GM18861 (cell line): Measurements from ENCODE around the gene HEG1.

Experiments used
- ATAC-seq: cut with Tn5 transposase; IDR thresholded peaks from one replicate; pipeline ENCODE4 v1.9.1; 2021; ENCODE audit not compliant: unreplicated experiment

Gene HEG1

DNA sequence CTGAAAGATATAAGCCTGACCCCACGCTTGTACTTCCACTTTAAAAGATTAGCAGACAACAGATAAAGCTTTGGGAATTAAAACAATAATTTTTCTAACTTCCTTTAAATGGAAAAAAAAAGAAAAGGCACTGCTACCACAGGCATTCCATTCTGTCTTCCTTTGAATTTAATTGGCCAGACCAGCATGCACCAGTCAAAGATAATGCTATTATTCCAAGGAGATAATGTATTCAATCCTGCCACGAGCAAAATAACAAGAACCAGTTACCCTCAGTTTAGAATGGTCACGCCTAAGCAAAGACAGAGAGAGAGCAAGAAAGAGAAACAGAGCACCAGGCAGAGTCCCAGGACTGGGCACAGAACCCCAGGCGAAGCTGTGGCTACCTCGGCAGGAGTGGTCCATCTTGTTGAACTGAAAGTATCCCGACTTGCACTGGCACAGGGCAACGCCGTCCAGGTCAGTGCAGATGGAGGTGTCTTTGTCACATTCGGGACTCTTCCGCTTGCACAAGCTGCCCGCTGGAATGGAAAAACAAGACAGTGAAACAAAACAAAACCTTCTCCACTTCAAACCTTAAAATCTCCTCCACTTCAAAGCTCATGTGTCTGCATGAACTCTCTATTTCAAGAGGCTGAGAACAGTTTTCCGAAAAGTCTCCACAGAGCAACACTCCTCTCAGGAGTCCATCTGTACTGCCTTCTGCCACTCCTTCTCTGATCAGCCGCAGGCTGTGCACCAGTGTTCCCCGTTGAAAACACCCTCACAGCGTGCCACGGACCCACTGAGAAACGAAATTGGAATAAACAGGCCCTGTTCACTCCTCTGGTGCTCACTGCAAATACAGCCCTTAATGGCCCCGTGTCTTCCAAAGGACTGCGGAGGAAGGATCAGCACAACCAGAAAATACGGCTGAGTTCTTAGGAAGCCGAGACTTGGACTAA is 58.2 kb downstream of the HEG1 start:
- ATAC-seq = no peak

DNA sequence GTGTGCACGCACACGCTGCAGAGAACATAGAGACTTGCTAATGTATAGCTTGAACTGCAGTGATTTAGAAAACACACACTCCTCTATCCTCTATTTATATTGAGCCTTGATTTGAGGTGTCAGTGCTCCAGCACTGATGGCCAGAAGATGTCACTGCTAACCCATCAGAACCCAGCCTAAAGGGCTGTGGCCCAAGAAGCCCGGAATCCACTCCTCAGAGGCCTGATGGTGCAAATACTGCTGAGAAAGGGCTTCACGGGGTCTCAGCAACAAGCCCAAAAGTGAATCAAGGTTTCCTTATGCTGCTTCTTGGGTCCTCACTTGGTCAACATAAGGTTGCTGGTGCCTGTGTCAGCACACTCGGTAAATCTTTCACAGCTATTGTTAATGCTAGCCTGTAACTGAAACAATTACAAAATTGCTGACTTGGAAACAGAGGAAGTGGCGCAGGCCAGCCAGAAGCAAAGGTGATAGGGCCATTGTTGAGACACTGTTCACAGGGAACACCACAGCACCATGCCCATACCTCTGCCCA is 60.3 kb downstream of the HEG1 start:
- no peak for ATAC-seq

DNA sequence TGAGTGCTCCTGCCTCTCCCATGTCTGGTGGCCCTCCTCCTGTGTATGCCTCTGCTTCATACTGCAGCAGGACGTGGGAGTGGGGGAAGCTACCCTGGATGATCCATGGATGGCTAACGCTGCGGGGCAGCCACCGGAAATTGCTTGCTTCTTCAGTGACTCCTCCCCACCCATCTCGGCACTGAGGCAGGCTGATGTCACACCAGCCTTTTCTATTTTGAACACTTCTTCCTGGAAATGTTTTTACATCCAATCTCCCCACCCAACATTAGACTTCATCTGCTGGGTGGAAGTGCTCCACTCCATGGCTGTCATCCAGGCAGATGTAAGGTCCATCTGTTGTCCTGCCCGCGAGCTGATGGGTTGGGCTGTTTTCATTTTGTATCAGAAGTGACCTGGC is 62.3 kb downstream of the HEG1 start:
- no peak for ATAC-seq

DNA sequence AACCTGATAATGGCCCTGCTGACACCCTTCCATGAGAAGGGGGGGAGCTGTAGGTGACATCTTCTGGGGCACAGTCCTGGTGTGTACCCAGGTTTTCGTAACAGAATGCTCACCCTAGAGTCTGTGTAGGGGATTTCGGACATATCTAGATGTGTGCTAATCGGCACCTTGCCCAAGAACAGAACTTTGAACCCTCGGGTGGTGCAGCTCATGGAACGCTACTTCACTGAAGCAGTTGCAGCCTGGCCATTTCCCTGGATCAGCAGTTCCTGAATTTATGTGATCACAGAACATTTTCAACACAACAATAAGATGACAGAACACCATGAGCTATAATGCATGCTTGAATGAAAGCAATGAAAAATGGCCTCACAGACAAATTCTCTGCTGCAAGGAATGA is 63.8 kb downstream of the HEG1 start:
- no peak for ATAC-seq

DNA sequence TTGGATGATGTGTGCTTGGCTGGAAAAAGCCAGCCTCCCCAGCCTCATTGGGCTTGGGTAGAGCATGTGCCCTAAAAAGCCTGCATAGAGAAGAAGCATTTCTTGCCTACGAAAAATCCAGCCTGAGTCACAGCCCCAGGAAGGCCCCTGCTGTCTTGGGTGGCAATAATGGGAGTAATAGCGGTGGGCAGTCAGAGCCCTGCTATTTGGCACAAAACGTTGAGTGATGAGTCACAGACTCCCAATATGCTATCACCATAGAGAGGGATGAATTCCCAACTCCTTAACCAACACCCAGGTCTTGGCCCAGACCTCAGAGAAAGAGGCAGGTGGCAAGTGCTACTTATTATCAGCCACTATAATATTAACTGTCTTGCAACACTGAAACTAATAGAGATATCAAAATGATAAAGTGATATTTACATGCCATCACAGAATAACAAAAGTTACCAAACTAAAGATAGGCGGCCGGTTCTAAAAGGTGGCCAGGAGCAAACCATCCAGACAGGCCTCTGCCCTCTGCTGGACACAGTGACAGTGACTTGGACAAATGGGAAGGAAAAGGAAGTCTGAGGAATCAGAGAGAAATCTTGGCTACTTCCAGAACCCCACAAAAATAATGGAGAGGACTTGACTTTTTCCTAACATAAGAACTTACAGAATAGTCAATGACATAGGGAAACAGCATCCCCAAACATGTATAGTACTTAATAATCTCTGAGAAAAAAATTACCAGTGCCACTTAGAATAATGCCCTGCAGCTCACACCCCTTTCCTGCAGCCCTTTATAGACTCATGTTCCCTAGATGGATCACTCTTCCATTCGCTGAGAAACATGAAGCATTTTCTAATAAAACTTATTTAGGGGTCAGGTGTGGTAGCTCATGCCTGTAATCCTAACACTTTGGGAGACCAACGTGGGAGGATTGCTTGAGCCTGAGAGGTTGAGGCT is 69.3 kb downstream of the HEG1 start:
- no peak for ATAC-seq

DNA sequence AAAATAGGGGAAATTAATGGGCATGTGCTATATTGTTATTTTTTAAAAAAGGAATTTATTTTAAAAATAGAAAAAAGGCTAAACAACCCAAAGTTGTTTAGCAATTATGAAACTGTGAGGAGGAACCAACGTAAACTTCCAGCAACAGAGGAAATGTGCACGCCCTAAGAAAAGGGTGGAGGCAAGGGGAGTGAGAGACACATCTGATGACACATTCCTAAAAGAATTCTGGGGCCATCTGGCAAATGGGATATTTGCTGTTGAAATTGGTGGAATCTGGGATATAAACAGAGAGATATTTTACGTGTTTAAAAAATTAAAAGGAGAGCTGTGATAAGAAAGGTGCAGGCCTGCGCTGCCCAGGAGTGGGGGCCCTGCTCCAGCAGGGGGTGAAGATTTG is 70.4 kb downstream of the HEG1 start:
- no peak for ATAC-seq

DNA sequence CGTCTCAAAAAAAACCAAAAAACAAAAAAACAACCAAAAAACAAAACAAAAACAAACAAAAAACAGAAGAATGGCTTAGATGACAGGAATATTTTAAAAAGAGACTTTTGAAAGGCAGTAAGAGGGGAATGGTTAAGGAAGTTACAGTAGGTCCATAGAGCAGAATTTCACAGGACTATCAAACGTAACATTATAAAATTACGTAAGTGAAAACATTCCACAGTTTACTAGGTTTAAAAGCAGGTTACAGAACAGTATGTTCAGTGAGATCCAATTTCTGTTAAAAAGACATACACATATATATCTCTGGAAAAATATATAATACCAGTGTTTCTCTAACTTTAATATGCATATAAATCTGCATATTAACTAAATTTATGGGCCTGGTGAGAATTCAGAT is 71.0 kb downstream of the HEG1 start:
- no peak for ATAC-seq

DNA sequence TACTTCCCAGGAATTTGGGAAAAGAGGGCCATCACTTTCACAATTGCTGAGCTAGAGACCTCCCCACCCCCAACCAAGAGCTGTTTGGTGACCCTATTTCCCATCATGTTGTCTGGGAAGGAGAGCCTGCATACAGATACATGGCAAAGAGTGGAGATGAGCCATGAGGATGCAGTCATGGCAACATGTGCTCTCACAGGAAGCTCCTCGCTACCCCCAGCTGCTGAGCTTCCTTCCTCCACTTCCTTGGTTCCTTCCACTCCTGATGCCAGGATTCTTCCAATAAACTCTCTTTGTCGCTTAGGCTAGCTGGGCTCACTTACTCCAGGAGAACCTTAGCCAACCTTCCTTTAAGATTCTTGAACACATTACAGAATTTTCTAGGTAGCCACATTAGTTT is 72.9 kb downstream of the HEG1 start:
- no peak for ATAC-seq

DNA sequence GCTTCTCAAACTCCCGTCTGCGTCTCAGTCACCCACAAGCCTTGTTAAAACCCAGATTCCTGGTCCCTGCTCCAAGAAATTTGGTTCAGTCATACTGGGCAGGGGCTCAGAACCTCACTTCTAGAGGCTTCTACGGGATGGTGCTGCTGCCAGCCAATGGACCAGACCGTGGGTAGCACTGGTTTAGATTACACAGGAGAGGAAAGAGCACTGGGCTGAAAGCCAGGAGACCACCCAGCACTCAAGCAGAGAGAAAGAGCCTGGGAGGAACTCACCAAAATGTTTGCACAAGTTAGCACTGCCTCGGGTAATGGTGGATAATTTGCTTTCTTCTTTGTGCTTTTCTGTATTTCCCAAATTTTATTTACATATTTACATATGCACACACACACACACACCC is 74.3 kb downstream of the HEG1 start:
- ATAC-seq = no peak

DNA sequence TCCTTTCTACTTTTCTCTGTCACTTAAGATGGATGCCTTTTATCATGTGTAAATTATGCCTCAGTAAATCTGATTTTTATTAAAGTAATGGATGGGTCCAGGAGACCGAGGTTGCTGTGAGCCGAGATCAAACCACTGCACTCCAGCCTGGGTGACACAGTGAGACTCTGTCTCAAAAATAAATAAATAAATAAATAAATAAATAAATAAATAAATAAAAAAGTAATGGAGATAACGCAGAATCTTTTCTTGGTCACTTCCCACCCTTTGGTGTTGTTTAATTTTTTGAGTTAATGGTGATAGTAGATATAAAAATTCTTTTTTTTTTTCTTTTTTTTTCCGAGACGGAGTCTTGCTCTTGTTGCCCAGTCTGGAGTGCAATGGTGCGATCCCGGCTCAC is 77.2 kb downstream of the HEG1 start:
- no peak for ATAC-seq

DNA sequence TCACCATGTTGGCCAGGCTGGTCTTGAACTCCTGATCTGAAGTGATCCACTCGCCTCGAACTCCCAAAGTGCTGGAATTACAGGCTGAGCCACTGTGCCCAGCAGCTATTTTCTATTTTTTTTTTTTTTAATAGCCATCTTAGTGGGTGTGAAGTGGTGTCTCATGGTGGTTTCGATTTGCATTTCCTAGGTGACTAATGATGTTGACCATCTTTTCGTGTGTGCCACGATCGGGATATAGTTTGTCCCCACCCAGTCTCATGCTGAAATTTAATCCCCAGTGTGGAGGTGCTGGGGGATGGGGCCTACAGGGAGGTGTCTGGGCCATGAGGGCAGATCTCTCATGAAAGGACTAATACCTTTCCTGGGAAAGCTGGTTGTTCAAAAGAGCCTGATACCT is 79.4 kb downstream of the HEG1 start:
- ATAC-seq = no peak

DNA sequence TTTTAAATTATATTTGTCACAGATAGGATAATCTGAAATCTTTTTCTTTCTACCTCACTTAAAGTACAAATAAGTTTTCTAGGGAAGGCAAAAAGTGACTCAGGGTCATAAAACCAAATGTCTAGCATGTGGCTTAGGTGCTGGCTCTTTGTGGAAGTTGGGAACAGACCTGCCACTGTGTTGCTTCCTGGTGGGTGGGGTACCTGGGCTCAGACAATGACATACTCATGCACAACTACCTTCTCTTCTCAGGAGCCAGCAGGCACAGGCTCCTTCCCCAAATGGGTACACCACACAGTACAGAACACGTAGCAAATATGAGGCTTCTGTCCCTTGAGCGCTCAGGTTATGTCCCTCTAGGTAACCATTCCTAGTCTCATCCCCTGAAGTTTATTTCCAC is 81.1 kb downstream of the HEG1 start:
- ATAC-seq = no peak

DNA sequence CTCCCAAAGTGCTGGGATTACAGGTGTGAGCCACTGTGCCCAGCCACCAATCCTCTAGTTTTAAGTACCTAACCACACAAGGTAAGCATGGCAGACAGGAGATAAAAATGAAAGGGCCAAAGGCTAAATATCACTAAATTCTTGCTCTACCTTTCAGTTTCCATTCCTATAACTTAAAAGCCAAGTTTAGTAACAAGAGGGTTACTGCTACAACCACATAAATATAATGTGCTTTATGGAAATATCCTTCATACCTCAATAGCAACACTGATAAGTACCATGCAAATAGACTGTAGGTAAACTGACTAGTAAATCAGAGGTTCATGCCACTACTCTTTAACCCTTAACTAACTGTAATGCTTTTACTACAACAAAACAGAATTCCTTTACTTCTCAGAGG is 82.5 kb downstream of the HEG1 start:
- ATAC-seq = no peak

DNA sequence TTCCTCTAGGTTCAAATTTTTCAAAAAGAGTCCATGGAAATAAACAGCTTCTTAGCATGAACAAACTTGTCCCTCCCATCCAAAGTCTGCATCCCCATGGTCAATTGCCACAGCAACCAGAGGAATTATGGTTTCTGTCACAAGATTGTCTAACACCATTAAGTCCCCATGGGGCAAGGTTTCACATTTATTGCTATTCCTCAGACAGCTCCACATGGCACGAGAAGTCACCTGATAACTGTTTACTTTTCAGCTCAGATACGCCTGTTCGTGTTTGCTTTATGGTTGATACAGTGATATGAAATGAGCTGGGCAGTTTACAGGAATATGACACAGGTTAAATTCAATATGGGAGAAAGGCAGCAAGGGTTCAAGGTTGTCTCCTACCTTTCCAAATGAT is 83.3 kb downstream of the HEG1 start:
- ATAC-seq = no peak

DNA sequence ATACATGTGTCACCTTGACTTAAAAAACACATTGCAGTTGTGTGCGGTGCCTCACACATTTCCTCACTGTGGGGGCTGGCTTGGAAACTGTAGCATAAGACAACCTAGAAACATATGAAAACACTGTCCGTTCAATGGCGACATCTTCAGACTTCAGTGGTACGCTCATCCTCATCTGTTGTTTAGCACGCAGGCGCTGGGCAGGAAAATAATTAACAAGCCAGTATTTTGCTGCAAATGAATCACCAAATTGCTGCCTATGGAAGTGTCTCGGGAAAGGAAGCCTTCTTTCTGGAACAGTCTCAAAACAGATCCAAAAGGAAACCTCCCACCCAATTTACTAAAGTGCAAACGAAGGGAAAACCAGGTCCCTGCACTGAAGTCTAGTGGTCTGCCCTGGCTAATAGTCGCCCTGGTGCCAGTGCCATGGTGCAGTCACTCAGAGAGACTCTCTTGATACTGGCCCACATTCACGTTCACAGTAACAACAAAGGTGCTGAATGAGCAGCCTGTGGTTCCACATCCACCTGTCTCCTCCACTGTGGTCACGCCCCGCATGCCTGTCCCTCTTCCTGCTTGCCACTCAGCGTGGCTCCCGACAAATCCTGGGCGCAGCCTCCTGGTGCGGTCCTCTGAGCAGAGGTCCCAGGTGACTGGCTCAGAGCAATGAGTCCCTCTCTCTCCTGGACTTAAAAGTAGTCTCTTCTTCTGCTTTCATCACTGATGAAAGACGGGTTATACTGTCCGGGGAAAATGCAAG is 85.7 kb downstream of the HEG1 start:
- no peak for ATAC-seq

DNA sequence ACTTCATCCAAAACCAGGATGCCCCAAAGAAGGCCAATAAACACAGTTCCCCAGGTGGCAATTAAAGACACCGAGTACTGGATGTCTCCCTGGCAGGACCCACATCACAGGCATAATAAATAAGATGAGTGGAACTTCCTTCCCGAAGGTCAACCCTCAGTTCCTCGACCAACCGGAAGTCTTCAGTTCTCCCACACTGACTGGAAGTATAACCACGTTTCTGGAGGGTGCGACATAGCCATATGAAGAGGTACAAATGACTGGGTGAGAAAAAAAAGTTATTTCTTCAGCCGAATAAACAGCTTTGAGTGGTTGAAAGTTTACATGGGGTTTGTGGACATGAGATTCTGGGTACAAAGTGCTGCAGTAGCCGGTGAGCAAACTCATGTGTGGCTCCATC is 86.6 kb downstream of the HEG1 start:
- no peak for ATAC-seq

DNA sequence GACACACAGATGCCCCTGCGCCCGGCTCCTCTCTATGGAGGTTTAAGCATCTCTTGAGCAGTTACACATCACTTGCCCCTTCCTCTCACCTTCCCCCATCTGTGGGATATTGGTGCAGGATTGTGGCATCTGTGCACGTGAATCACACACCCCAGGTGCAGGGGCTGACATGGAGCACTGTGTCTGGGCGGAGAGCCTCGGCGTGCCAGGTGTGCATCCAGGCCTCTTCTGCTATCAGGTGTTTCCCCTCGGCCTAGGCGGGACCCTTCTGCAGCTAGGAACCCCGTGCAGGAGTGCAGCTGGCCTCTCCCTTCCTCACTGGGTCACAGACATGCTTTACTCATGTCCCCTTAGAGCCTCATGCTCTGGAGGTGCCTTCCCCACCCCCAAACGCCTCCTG is 87.8 kb downstream of the HEG1 start:
- no peak for ATAC-seq

DNA sequence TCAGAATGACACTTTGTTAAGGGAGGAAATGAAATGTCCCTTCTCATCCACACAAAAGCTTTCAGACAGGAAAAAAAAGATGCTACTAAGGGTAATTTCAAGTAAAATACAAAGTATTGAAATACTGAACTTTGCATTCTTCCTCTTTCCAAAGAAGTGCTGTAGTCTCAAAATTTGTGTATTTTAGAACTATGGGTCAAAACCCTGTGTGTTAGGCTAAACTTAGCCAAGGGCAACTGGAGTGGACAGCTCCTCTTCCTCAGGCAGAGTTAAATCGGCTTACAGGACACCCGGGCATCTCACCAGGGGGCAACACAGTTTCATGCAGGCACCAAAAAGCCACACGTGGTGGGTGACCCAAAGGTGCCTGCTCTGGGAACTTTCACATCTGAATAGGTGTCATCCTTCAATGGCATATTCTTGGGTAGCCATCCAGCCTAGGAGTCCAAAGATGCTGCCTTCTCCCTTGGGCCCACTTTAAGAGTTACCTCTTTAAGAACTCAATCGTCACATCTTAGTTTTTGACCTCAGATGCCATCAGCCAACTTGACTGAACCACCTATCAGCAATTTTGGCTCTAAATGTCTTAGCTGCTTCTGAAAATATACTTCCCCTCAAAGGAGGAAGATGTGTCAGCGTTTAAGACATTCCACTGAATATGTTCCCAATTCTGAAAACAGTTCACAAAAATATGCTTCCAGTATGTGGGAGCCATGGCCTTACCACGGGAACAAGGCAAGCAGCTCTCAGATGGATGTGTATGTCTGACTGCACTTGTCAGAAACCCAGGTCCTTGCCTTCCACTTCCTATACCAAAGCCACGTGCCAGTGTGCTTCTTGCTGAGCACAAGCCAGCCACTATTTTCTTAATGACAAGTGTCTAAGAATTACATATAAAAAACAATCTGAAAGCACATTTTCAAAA is 89.0 kb downstream of the HEG1 start:
- no peak for ATAC-seq

DNA sequence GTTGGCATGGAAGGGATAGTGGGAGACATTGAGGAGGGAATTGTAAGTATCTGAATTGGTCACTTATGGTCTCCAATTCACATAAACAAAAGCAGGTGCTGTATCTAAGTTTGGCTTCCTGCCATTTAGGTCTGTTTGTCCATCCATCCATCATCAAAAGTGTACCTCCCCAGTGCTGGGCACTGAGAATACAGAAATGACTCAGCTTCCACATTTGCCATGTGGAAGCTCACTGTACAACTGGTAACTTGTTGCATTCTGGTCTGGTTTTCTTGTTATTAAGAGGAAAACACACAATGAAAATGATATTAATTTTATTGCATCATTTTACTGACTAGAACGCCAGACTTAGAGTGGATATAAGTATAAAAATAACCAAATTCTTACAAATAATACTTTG is 90.4 kb downstream of the HEG1 start:
- ATAC-seq = no peak

DNA sequence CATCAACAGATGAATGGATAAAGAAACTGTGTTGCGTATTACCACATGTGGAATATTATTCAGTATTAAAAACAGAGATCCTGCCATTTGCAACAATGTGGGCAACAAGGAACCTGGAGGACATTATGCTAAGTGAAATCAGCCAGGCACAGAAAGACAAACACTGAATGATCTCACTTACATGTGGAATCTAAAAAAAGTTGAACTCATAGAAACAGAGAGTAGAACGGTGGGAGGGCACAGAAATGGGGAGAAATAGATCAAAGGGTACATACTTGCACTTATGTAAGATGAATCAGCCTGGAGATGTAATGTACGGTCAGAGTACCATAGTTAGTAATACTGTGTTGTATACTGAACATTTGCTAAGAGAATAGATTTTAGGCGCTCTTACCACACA is 91.4 kb downstream of the HEG1 start:
- ATAC-seq = no peak
